Measurements from ENCODE around the gene DHRS2.

DHRS2 gene

DNA sequence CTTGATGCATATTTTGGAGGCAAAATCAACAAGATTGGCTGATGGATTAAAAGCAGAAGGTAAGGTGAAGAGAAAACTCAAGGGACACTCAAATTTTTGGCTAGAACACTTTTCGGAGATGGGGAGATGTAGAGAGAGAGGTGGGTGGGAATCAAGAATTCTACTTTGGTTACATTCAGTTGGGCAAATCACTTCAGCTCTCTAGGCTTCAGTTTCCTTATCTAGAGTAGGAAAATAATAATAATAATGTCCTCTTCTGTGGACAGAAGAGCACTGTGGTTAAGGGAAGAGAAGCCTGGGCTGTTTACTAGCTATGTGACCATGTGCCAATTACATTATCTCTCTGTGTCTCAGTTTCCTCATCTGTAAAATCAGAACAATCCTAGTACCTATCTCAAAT, 23.4 kb upstream of the DHRS2 start:
- no peak for DNase-seq (ENCODE audit: low read depth)

DNA sequence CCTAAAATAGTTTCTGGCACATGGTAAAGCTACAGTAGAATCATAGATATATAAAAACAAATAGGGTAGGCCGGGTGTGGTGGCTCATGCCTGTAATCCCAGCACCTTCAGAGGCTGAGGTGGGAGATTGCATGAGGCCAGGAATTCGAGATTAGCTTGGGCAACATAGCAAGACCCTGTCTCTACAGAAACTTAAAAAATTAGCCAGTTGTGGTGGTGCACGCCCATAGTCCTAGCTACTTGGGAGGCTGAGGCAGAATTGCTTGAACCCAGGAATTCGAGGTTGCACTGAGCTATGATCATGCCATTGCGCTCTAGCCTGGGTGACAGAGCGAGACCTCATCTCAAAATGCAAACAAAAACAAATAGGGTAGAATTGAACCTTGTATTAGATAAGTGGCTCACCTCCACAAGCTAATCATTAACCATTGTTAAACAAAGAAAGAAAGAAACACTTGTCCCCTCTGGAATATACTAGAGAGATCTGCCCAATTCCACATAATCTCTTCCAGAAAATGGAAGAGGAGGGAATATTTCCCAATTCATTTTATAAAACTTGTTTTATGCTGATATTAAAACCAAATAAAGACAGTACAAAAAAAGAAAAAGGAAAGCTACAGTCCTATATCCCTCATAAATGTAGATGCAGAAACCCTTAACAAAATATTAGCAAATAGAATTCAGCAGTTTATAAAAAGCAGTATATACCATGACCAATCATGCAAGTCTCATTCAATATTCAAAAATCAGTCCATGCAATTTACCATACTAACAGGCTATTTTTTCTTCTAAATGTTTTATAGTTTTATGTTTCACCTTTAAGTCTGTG, 22.7 kb upstream of the DHRS2 start:
- DNase-seq (ENCODE audit: low read depth): no peak

DNA sequence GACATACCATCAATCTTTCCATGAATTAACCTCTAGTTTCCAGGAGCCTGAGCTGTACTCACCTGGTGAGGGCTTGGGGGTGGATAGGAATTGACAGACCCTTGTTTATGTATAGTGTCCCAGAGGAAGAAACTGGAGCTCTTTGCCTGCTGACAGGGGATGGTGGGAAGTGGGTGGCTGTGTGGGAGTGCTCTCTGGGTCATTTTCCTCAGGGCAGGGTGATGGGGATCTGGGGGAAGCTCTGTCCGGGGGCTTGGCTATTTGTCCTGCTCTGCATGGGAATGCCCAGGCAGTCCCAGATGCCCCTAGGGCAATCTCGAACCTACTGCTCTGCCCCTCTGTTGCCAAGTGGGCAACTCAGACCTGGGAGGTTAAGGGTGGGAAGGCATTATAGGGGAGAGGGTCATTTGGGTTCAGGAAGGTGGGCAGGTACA, 21.8 kb upstream of the DHRS2 start:
- DNase-seq (ENCODE audit: low read depth): no peak

DNA sequence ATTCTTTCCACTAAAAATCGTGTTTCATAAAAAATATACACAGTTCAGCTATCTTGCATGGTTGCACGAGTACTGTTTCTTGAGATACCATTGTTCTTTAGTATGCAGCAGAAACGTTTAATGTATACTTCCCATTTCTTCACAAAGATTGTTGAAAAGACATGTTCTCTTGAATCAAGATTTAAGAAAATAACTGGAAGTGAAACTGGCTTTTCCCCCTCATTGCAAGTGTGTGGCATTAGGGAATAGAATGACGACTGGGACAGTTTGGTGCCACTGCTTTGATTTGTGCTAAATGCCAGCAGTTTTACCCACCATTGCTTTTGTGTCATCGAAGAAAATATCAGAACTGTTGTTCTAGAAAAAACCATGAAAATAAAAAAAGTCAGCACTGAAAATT, 20.3 kb upstream of the DHRS2 start:
- no peak for DNase-seq (ENCODE audit: low read depth)

DNA sequence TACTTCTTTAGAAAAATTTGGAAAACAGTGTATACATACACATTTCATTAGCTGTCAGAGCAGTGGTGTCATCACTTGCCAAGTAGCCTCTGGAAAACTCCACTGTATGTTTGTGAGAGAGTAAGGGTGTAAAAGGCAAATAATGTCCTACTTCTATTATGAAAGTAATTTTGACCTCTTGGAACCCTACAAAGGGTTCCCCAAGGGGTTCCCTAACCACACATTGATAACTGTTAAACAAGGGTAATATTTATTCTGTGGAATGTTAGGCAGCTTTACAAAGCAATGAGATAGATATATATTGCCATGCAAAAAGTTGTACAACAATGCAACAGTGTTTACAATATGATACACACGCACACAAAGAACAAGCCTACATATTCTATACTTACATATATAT, 18.6 kb upstream of the DHRS2 start:
- no peak for DNase-seq (ENCODE audit: low read depth)

GRCh38 chr14:23618415-23618988, 17.7 kb upstream of the DHRS2 start:
- DNase-seq (ENCODE audit: low read depth): no peak

GRCh38 chr14:23620177-23620702, 15.9 kb upstream of the DHRS2 start:
- DNase-seq (ENCODE audit: low read depth): no peak

DNA sequence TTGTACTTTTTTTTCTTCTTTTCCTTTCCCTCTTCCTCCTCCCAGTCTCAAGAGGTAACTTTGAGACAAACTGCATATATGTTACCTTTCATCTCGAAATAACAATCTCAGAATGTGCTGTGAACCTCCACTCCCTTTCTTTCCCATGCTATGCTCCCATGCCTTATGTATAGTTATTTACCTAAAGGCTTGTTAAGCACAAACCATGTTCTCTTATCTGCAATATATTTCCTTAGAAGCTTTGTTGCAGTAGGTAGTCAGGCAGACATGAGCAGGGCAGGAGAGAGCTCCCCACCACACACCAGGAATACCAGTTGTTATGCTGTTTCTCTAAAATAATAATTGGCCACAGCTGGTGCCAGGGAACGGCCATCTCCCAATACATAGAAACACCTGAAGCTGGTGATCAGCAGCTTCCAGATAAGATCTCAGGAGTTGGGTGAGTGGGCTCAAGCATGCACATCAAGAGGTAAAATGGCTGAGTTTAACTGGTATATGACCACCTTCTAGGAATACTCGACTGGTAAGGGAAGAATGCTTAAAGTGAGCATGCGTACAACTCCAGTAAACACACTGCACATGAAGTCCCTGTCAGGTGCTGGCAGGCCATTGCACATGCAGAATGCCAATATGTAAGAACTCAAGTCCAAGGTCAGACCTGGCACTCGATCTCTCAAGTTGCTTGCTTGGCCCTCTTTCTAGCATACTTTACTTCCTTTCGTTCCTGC, 14.8 kb upstream of the DHRS2 start:
- no peak for DNase-seq (ENCODE audit: low read depth)

DNA sequence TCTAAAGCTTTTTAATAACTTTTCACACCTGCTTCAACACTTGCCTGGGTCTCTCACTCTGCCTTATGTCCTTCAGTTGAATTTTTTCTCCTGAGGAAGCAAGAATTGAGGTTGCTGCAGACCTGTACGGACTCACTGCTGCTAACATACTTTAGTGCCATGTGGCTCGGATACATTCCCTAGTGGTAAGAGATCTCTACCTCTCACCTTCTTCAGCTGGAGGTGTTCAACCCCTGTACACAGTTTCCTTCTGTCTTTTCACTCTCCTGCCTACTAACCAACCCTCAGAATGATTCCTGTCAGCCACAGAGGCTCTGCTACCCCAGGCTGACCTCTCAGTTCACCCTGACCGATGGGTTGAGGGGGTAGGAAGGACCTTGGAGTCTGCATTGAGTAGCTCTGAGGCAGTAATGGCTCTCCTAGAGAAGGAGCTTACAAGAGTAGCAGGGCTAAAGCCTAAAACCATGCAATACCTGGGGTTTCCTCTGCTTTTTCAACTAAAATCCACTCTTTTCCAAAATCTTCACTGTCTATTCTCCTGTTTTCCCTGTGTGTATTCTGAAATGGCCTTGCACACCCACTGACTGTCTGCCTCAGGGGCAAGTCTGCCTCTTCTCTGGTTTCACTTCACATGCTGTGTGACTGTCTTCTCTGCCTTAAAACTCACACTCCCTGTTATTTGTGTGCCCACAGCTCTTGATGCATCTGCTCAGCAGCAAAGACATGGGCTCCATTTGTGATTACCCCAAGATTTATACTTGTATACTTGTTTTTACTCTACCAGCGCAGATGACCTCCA, 14.0 kb upstream of the DHRS2 start:
- no peak for DNase-seq (ENCODE audit: low read depth)

GRCh38 chr14:23622990-23623389, 13.2 kb upstream of the DHRS2 start:
- DNase-seq (ENCODE audit: low read depth): no peak

DNA sequence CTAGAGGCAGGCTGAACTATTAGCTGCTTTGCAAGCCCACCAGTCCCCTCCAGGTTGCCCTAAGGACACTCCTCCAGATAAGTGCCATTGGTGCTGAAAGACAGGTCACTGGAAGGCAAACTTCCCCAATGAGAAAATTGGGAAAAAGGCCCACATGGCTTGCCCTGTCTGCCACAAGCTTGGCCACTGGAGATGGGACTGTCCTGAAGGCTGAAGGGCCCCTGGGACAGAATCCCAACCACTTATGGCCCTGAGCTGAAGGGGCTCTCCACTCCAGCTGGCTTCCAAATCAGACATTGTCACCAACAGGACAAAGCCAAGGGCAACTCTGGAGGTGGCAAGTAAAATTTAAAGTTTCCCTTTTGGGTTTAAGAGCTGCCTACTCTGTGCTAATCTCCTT, 12.2 kb upstream of the DHRS2 start:
- DNase-seq (ENCODE audit: low read depth): no peak

DNA sequence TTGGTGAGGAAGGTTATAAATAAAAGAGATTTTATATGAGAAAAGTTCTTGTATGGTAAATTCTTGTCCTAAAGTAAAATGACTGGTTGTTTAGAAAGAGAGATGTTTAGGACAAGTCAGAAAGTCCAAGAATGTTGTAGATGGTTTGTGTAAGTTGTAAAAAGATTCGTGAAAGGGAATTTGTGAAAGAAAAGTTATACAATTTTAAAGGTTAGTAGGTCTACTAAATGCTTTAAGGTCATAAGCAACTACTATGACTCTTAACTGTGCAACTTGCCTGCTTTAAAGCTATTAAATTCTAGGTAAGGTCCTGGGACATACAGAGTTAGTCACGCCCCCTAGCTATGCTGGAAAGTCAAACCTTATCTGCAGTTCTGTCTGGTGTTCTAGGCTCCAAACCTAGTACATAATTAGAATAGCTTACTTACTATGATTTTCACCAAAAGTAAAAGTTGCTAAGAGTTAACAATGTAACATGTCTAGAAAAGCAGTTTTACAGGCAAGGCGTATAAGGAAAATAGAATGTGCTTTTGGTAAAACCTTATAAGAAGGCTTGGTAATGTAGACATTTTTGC, 11.2 kb upstream of the DHRS2 start:
- no peak for DNase-seq (ENCODE audit: low read depth)

- no peak for DNase-seq (ENCODE audit: low read depth)
These were observed 9.2 kb upstream of the DHRS2 start for GRCh38 chr14:23626946-23627345.

- no peak for DNase-seq (ENCODE audit: low read depth)
These were observed 8.2 kb upstream of the DHRS2 start for GRCh38 chr14:23627961-23628360.

- no peak for DNase-seq (ENCODE audit: low read depth)
These were observed 7.0 kb upstream of the DHRS2 start for GRCh38 chr14:23629204-23629603.

GRCh38 chr14:23629832-23630396, 6.2 kb upstream of the DHRS2 start:
- no peak for DNase-seq (ENCODE audit: low read depth)

DNA sequence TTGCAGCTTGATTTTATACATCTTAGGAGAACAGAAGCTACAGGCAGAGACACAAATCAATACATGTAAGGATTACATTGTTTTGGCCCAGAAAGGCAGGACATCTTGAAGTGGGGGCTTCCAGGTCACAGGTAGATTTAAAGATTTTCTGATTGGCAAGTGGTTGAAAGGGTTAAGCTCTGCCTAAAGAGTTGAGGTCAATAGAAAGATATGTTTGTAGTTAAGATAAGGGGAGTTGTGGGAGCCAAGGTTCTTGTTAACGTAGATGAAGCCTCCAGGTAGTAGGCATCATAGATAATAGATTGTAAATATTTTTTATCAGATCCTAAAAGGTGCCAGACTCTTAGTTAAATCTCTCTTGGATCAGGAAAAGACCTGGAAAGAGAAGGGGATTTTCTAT, 5.5 kb upstream of the DHRS2 start:
- no peak for DNase-seq (ENCODE audit: low read depth)

DNA sequence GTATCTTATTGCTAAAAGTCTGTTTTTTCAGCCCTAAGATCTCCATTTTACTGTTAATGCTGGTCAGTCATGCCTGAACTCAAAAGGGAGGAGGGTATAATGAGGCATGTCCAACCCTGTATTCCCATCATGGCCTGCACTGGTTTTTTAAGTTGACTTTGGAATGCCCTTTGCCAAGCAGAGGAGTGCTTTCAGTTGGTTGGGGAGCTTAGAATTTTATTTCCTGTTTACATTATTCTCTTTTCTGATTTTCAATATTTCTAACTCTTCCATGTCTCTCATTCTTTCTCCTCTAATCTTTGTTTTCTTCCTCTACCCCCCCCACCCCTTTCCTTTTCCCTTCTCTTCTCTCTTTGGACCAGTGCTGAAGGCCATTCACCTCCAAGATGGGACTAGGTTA, 4.9 kb upstream of the DHRS2 start:
- DNase-seq (ENCODE audit: low read depth): no peak

DNA sequence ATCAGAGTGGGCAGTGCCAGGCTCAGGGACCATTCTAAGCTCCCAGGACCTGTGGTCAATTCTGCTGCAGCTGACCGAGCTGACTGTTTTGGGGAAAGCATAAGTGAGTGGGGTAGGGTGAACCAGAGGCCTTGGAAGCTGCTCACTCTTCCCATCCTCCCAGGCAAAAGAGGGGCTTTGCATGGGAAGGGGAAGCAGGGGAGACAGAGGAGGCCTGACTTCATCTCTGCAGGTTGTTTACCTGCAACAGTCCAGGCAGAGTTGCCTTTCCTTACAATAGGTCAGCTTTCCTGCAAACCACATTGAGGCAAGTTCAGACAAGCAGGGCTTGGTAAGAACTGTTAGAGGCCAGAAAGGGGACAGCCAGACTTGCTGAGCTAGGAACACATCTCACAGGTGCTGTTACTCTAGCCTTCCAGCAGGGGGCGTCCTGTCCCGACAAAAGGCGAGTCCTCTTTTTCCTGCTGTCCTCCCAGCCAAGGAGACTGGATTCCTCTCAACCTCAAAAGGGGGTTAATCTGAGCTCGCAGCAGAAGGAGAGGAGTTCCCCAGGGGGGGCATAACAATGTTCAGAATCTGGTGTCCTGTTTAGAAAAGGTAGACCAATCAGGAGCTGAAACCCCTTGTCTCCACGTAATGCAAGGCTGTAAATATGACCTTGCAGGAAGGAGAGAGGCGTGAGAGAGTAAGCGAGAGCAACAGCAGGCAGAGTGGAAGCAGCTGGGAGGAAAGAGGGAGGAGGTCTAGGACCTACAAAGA, 4.3 kb upstream of the DHRS2 start:
- peak; percentile 61 for DNase-seq (ENCODE audit: low read depth)

GRCh38 chr14:23632461-23633159, 3.6 kb upstream of the DHRS2 start:
- DNase-seq (ENCODE audit: low read depth): no peak

Data from fibroblast of gingiva (primary cell).